Measurements from ENCODE around the gene CLK2.

The CLK2 gene

GRCh38 chr1:155273343-155274245 is at the start of gene CLK2:
CLK2 (minus strand) TSS chr1:155273504; CDS start chr1:155270977, 2,527 bp downstream.
- H3K9me3 Mint-ChIP-seq: no peaks in the 10 kb centered on the region
- peak within 1 kb of the TSS; percentile 97 for H3K4me3 Mint-ChIP-seq
- no peaks in the 10 kb centered on the region for H3K27me3 Mint-ChIP-seq (ENCODE audit: low read depth)
- peaks cover 38% of the 10 kb centered on the region for H3K4me1 Mint-ChIP-seq (ENCODE audit: low read depth)
- peak within 1 kb of the TSS; percentile 92 for H3K27ac Mint-ChIP-seq
- H3K36me3 Mint-ChIP-seq (ENCODE audit: low read depth): peaks cover 25% of the 10 kb centered on the region

GRCh38 chr1:155322571-155322952 is 49.3 kb upstream of the CLK2 start:
- no peak overlapping the region for H3K27ac Mint-ChIP-seq

GRCh38 chr1:155321639-155322503 is 48.6 kb upstream of the CLK2 start:
- peaks cover 17% of the 10 kb centered on the region for H3K36me3 Mint-ChIP-seq (ENCODE audit: low read depth)
- peaks cover 30% of the 10 kb centered on the region for H3K4me1 Mint-ChIP-seq (ENCODE audit: low read depth)
- H3K27ac Mint-ChIP-seq: peak overlapping the region; percentile 36

More at GRCh38 chr1:155322571-155322952, 49.3 kb upstream of the CLK2 start:
- Mint-ChIP-seq H3K4me1 (ENCODE audit: low read depth) (peaks cover 27% of the 10 kb centered on the region), H3K4me3 (peak overlapping the region; percentile 59), H3K27me3 (ENCODE audit: low read depth) (no peaks in the 10 kb centered on the region), H3K9me3 (no peaks in the 10 kb centered on the region), H3K36me3 (ENCODE audit: low read depth) (peaks cover 17% of the 10 kb centered on the region)

DNA sequence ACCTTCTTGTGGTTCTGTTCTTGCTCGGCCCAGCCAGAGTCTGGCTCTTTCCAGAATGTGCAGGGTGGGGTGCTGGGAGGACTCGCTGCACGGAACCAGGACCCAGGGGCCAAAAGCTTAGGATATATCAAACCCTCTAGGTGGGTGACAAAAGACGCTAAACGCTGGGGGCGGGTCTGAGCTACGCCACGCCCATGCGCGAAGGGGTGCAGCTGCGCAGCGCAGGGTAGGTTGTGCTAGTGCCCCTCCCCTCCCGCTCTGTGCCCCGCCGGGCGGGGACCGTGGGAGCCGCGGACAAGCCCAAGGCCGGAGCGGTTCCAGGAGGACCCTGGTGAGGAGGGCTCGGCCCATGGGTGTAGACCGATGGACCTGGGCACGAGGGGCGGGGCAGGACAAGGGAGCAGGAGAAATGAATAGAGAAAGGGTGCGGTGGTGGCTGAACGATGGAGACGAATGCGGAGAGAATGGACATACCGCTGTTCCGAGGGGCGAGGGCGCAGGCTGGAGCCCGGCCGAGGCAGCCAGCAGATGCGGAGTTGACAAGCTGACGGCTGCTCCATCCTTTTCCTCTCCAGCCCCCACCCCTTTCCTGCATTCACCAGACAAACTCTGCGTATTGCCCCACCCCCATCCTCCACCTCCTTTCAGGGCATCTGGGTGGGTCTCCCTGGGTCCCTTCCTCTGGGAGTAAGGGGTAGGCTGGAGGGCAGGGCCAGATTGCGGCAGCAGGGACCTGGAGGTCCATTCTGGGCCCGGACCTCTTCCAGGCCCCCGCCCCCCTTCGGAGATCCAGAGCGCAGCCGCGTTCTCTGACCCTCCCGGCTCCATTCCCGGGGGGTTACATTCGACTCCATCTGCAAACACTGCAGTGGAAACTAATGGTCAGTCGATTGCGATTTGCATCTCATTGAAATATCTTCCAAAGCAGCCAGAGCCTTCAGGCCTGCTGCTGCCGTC is 47.6 kb upstream of the CLK2 start, which contains the start of gene RUSC1:
Gene RUSC1, plus strand, starts transcription at position 234 of the 957 bp plus-strand sequence. CDS start 880 bp downstream, outside the sequence.
- Mint-ChIP-seq H3K4me1 (ENCODE audit: low read depth) (peaks cover 30% of the 10 kb centered on the region), H3K27ac (peak within 1 kb of the TSS; percentile 36), H3K27me3 (ENCODE audit: low read depth) (no peaks in the 10 kb centered on the region), H3K36me3 (ENCODE audit: low read depth) (peaks cover 17% of the 10 kb centered on the region), H3K4me3 (peak within 1 kb of the TSS; percentile 58), H3K9me3 (no peaks in the 10 kb centered on the region)

More at GRCh38 chr1:155321639-155322503, 48.6 kb upstream of the CLK2 start:
- Mint-ChIP-seq H3K27me3 (ENCODE audit: low read depth) (no peaks in the 10 kb centered on the region), H3K9me3 (no peaks in the 10 kb centered on the region), H3K4me3 (peak overlapping the region; percentile 59)

DNA sequence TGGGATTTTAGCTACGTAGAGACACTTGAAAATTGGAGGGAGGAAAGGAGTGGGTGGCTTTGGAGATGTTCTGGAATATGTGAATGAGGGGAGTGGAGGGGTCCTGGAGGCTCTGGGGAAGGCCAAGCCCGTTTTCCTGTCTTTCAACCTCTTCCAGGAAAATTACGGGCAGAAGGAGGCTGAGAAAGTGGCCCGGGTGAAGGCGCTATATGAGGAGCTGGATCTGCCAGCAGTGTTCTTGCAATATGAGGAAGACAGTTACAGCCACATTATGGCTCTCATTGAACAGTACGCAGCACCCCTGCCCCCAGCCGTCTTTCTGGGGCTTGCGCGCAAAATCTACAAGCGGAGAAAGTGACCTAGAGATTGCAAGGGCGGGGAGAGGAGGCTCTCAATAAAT is 46.9 kb upstream of the CLK2 start:
- Mint-ChIP-seq H3K27me3 (ENCODE audit: low read depth) (no peaks in the 10 kb centered on the region), H3K27ac (peak overlapping the region; percentile 9), H3K4me1 (ENCODE audit: low read depth) (peaks cover 26% of the 10 kb centered on the region), H3K4me3 (peak overlapping the region; percentile 15), H3K36me3 (ENCODE audit: low read depth) (peaks cover 17% of the 10 kb centered on the region), H3K9me3 (no peaks in the 10 kb centered on the region)

GRCh38 chr1:155319536-155319935 is 46.2 kb upstream of the CLK2 start:
- H3K4me3 Mint-ChIP-seq: no peak overlapping the region
- no peak overlapping the region for H3K27ac Mint-ChIP-seq

DNA sequence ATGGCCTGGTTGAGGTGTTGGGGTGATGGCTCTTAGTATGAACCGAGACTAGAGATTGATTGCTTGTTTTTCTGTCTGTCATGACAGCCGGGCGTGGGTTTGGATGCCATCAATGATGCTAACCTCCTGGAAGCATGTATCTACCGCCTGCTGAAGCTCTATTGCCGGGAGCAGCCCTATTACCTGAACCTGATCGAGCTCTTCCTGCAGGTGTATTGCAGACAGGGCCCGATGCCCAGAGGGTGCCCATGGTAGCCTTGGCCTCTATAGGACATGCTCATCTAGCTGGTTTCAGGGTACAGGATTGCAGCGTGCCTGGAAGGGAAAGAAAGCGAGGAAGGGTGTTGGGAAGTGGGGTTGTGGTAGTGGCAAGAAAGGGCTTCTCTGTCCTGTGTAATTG is 44.8 kb upstream of the CLK2 start:
- Mint-ChIP-seq H3K27ac (no peak overlapping the region), H3K9me3 (no peaks in the 10 kb centered on the region), H3K27me3 (ENCODE audit: low read depth) (no peaks in the 10 kb centered on the region), H3K4me1 (ENCODE audit: low read depth) (peaks cover 31% of the 10 kb centered on the region), H3K36me3 (ENCODE audit: low read depth) (peaks cover 25% of the 10 kb centered on the region), H3K4me3 (no peak overlapping the region)

More at GRCh38 chr1:155319536-155319935, 46.2 kb upstream of the CLK2 start:
- peaks cover 19% of the 10 kb centered on the region for H3K36me3 Mint-ChIP-seq (ENCODE audit: low read depth)
- no peaks in the 10 kb centered on the region for H3K9me3 Mint-ChIP-seq
- H3K4me1 Mint-ChIP-seq (ENCODE audit: low read depth): peaks cover 26% of the 10 kb centered on the region
- no peaks in the 10 kb centered on the region for H3K27me3 Mint-ChIP-seq (ENCODE audit: low read depth)

DNA sequence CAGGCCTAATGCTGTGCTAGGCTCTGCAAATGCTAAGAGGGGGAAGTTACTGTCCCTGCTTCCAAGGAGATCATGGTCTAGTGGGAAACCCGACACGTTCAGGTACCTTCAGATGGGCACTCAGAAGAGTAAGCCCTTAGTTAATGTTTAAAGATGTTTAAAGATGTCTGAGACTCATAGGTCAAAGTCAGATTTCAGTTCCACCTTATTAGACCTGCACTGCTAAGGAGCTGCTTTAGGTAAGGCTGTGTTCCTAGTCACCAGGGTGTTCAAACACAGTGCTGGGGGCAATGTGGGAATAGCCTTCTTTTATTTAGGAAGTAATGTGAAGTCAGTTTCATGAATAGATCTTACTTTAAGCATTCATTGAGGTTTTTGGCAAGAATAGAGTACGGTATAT is 43.6 kb upstream of the CLK2 start:
- Mint-ChIP-seq H3K36me3 (ENCODE audit: low read depth) (peaks cover 33% of the 10 kb centered on the region), H3K27ac (no peak overlapping the region), H3K4me3 (no peak overlapping the region)

GRCh38 chr1:155313261-155313660 is 40.0 kb upstream of the CLK2 start:
- Mint-ChIP-seq H3K9me3 (no peaks in the 10 kb centered on the region), H3K4me3 (no peak overlapping the region), H3K27ac (peak overlapping the region; percentile 17), H3K36me3 (ENCODE audit: low read depth) (peaks cover 39% of the 10 kb centered on the region), H3K4me1 (ENCODE audit: low read depth) (peaks cover 42% of the 10 kb centered on the region), H3K27me3 (ENCODE audit: low read depth) (no peaks in the 10 kb centered on the region)

More for the DNA sequence above, 43.6 kb upstream of the CLK2 start:
- H3K4me1 Mint-ChIP-seq (ENCODE audit: low read depth): peaks cover 38% of the 10 kb centered on the region
- H3K9me3 Mint-ChIP-seq: no peaks in the 10 kb centered on the region
- no peaks in the 10 kb centered on the region for H3K27me3 Mint-ChIP-seq (ENCODE audit: low read depth)

DNA sequence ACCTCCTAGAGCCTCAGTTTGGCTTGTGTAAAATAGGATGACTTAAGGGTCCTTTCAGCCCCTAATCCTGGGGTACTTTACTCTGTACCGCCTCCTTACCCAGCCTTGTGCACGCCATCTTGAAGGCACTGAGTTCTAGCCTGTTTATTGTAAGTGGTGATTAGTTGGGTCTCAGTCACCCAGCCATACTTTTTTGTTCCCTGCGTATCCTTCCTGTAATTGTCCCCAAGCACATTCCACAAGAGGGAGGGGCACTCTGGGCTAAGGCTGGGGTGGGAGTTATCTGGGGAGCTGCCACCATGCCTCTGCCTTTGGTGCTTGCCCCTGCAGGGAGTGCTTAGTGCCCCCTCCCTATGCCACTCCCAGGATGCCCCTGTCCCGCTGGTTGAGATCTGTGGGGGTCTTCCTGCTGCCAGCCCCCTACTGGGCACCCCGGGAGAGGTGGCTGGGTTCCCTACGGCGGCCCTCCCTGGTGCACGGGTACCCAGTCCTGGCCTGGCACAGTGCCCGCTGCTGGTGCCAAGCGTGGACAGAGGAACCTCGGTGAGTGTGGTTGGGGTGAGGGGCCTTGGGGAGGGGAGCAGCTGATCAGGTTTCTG is 36.2 kb upstream of the CLK2 start:
- peaks cover 43% of the 10 kb centered on the region for H3K4me1 Mint-ChIP-seq (ENCODE audit: low read depth)
- no peaks in the 10 kb centered on the region for H3K9me3 Mint-ChIP-seq
- H3K27ac Mint-ChIP-seq: peak overlapping the region; percentile 97
- H3K4me3 Mint-ChIP-seq: peak overlapping the region; percentile 95
- peaks cover 31% of the 10 kb centered on the region for H3K36me3 Mint-ChIP-seq (ENCODE audit: low read depth)
- no peaks in the 10 kb centered on the region for H3K27me3 Mint-ChIP-seq (ENCODE audit: low read depth)

DNA sequence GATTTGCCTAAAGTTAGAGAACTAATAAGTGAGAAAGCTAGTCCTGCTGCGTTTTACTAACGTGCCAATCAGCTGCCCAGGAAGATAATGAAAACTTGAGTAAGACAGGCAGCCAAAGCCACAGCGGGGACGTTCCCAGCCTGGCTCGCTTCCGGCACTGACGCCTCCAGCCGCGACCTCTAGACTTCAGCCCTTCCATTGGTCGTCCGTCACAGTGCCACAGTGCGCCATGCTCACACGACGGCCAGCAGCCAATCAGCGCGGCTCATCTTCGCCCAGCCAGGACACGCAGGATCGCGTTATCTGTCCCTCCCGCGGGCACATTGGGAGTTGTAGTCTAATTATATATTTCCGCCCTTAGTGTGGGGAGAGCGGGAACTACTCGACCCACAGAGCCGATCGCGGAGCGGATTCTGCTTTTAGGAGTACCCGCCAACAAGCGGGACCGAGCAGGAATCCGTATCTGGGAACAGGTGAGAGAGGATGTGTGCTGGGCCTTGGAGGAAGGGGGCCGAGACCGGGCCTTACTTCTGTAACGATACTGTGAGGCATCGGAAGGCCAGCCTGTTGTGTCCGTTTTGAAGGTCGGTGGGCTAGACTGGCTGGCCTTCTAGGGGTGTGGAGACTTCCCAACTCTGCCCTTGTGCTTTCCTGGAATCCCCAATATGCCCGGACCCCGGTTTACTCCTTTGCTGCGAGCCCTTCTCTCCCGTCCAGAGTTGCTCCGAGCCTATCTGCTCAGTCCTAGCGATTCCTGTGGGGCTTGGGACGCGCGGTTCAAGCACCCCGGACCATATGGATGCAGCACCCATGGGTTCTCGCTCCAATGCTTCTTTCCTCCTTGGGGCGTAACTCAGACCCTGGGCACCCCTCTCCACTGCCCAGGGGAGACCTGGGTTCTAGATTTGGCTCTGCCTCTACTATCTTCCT is 35.5 kb upstream of the CLK2 start, which contains the start of gene FDPS:
Gene FDPS, plus strand, starts transcription at position 374 of the 930 bp plus-strand sequence. CDS start 924 bp downstream, outside the sequence.
- Mint-ChIP-seq H3K4me3 (peak within 1 kb of the TSS; percentile 95), H3K27me3 (ENCODE audit: low read depth) (no peaks in the 10 kb centered on the region), H3K9me3 (no peaks in the 10 kb centered on the region), H3K4me1 (ENCODE audit: low read depth) (peaks cover 43% of the 10 kb centered on the region), H3K36me3 (ENCODE audit: low read depth) (peaks cover 31% of the 10 kb centered on the region), H3K27ac (peak within 1 kb of the TSS; percentile 97)

GRCh38 chr1:155307247-155307740 is 34.0 kb upstream of the CLK2 start:
- no peaks in the 10 kb centered on the region for H3K9me3 Mint-ChIP-seq
- no peaks in the 10 kb centered on the region for H3K27me3 Mint-ChIP-seq (ENCODE audit: low read depth)
- peaks cover 35% of the 10 kb centered on the region for H3K4me1 Mint-ChIP-seq (ENCODE audit: low read depth)
- peaks cover 21% of the 10 kb centered on the region for H3K36me3 Mint-ChIP-seq (ENCODE audit: low read depth)
- H3K4me3 Mint-ChIP-seq: no peak overlapping the region
- peak overlapping the region; percentile 41 for H3K27ac Mint-ChIP-seq
